Astrocyte (in vitro differentiated cells and primary cell): ENCODE measurements around the gene EIF1.

Source experiments
- CTCF ChIP-seq: IDR thresholded peaks from 2 replicates; pipeline ENCODE4 v1.5.1; 2011; ENCODE audit warnings: low read depth, mild to moderate bottlenecking, inconsistent platforms, low read length, moderate library complexity; ENCODE audit not compliant: insufficient read depth
- EZH2 ChIP-seq: IDR thresholded peaks from 2 replicates; pipeline ENCODE4 v1.6.1; 2012; ENCODE audit warnings: mild to moderate bottlenecking, low read length, inconsistent platforms; ENCODE audit not compliant: insufficient read depth

DNA sequence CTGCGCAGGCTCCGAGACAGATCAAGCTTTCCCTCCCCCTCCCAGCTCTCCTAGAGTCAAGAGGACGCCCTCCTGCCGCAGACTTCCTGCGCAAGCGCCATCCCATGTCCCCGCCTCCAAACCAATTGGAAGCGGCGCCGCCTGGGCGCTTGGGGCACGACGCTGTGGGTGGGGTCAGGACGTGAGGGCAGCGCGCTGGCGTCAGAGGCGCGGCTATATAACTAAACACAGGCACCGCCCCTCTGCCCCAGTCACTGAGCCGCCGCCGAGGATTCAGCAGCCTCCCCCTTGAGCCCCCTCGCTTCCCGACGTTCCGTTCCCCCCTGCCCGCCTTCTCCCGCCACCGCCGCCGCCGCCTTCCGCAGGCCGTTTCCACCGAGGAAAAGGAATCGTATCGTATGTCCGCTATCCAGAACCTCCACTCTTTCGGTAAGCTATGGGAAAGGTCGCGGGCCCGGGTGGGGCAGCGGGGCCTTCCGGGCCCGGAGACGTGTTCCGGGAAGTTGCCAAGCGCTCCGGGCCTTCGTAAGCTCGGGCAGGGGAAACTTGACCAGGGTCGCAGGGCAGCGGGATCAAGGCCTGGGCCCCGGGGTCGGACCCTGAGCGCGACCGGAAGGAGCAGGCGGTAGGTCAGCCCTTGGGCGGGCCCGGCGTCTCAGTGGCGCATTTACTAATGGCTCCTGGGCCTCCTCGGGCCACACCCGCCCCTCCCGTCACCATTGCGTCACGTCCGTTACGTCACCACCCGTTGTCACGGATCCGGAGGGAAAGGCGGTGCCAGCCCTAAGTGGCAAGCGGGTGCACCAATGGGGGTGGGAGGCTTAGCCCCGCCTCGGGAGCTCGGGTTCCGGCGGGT, at the start of gene EIF1:
- TF ChIP-seq CTCF (no peak), EZH2 (no peak)
